GM23248 (cell line): ENCODE results near the gene CNTN1. TPM values are rescaled to one million over a fixed set of nuclear protein-coding genes. Genes with fewer than 3 reads are reported as not detected.

ENCODE experiments used
- DNase-seq: peaks from one replicate; pipeline ENCODE4 v3.0.0-alpha.2; 2015
- H2AFZ ChIP-seq: fragments of 200-600 bp; sonication (generic); 2 replicates; pipeline ENCODE4 v1.6.1; 2016; ENCODE audit warnings: antibody characterized with exemption
- H3F3A ChIP-seq: fragments of 200-600 bp; sonication (generic); 2 replicates; pipeline ENCODE4 v1.6.1; 2016; ENCODE audit warnings: mild to moderate bottlenecking, antibody characterized with exemption, mixed run types; ENCODE audit not compliant: insufficient read depth
- H3K27ac ChIP-seq: fragments of 200-600 bp; sonication (generic); 2 replicates; pipeline ENCODE4 v1.5.1; 2016; ENCODE audit warnings: mild to moderate bottlenecking
- H3K27me3 ChIP-seq: fragments of 200-600 bp; sonication (generic); replicated peaks from 2 replicates; pipeline ENCODE4 v1.6.1; 2016; ENCODE audit warnings: mild to moderate bottlenecking; ENCODE audit not compliant: insufficient read depth
- H3K36me3 ChIP-seq: fragments of 200-600 bp; sonication (generic); 2 replicates; pipeline ENCODE4 v1.6.1; 2016; ENCODE audit warnings: low read depth, mild to moderate bottlenecking
- H3K4me1 ChIP-seq: fragments of 200-600 bp; sonication (generic); 2 replicates; pipeline ENCODE4 v1.6.1; 2016; ENCODE audit warnings: mild to moderate bottlenecking; ENCODE audit not compliant: insufficient read depth
- H3K4me2 ChIP-seq: fragments of 200-600 bp; sonication (generic); one replicate; pipeline ENCODE4 v1.6.1; 2016; ENCODE audit warnings: mild to moderate bottlenecking; ENCODE audit not compliant: unreplicated experiment
- H3K4me3 ChIP-seq: fragments of 200-600 bp; sonication (generic); 2 replicates; pipeline ENCODE4 v1.5.1; 2016; ENCODE audit warnings: mild to moderate bottlenecking
- H3K79me2 ChIP-seq: fragments of 200-600 bp; sonication (generic); 2 replicates; pipeline ENCODE4 v1.6.1; 2016; ENCODE audit warnings: mild to moderate bottlenecking; ENCODE audit not compliant: insufficient read depth
- H3K9ac ChIP-seq: fragments of 200-600 bp; sonication (generic); 2 replicates; pipeline ENCODE4 v1.6.1; 2016; ENCODE audit warnings: mild to moderate bottlenecking
- H3K9me2 ChIP-seq: fragments of 200-600 bp; sonication (generic); 2 replicates; pipeline ENCODE4 v1.6.1; 2016; ENCODE audit warnings: mixed run types, mild to moderate bottlenecking, moderate library complexity; ENCODE audit not compliant: insufficient read depth
- H3K9me3 ChIP-seq: fragments of 200-600 bp; sonication (generic); one replicate; pipeline ENCODE4 v1.6.1; 2017; ENCODE audit warnings: low read depth
- H4K20me1 ChIP-seq: fragments of 200-600 bp; sonication (generic); 2 replicates; pipeline ENCODE4 v1.6.0; 2016; ENCODE audit not compliant: insufficient read depth
- EZH2 ChIP-seq: fragments of 200-600 bp; sonication (generic); IDR thresholded peaks from 2 replicates; pipeline ENCODE4 v1.6.1; 2018; ENCODE audit warnings: antibody characterized with exemption, mild to moderate bottlenecking; ENCODE audit not compliant: insufficient read depth, poor library complexity, severe bottlenecking
- EZH2phosphoT487 ChIP-seq: fragments of 200-600 bp; sonication (generic); IDR thresholded peaks from 2 replicates; pipeline ENCODE4 v1.6.1; 2018; ENCODE audit warnings: antibody characterized with exemption, moderate library complexity, mild to moderate bottlenecking, low read depth; ENCODE audit not compliant: insufficient read depth
- WGBS, 2 experiments: methylation state at CpG; one replicate each; pipeline ENCODE4 v1.1.6; 2015 to 2017; ENCODE audit warnings: low lambda C conversion rate in 2 of 2, low coverage in 1 of 2; ENCODE audit errors: missing lambda C conversion rate in 2 of 2; 5-methylcytosine and 5-hydroxymethylcytosine counted together
- in situ Hi-C: fragments of 300-500 bp; cut with MboI; formaldehyde crosslinking; loops from 2 replicates; pipeline ENCODE4 v1.15.0; 2020
- polyA plus RNA-seq: library from polyadenylated mRNA; unstranded; fragments of >200 nt; fragmentation: Nextera tagmentation; extraction: Ambion mirVana; gene quantifications from 2 replicates; pipeline ENCODE4 v1.2.1, GENCODE V29; 2016
- total RNA-seq: library from RNA; depleted of rRNA; stranded (reverse); fragments of >200 nt; shearing (Covaris generic); gene quantifications from 2 replicates; pipeline ENCODE4 v1.2.3, GENCODE V29; 2014

Gene CNTN1
- total and polyA plus RNA-seq, 2 experiments from 2014 or later, result 0.32 to 0.36 TPM

DNA sequence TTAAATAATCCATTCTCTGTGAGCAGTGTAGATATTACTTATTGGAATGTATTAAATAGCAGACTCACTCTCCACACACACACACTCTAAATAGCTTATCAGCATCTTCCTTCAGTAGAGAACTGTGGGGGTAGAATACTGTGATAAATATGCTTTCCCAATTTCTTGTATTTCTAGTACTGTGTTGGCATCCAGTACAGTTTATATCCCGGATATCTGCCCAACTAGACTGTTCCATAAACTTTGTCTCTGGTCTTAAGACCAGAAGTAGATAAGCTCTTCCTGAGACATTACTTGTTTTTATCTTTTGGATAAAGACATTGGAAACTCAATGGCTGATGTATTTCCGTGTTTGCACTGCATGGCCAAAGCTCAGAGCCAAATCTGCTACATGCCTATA is 359.7 kb downstream of the CNTN1 start:
- H3K27ac ChIP-seq, result no peak overlapping the region
- 45 to 50% methylated on average over 2 of the region's 2 CpGs for WGBS, 2 experiments

DNA sequence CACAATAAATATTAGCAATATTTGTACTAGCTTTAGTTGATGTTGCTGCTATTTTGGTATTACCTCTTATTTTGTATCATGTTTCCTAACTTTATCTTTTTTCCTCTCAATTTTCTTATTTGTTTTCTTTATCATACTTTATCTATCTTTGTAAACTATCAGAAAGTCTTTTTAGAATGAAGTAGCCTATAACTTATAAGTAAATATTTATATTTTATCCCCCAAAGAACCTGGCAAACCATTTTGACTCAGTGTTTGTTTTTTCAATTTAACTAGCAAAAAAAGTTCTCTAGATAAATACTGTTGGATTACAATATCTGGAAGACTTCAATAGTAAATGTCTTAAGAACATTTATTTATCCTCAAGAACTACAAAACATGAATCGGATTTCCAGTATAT is 360.2 kb downstream of the CNTN1 start:
- TF ChIP-seq EZH2 (no peak), EZH2phosphoT487 (no peak)
- no peaks in the 10 kb centered on the region for H3K79me2 ChIP-seq
- H3K4me1 ChIP-seq, result no peaks in the 10 kb centered on the region
- no peak overlapping the region for H3K4me3 ChIP-seq
- no peaks in the 10 kb centered on the region for H3F3A ChIP-seq
- WGBS, 2 experiments, result 72 to 86% methylated on average over 1 of the region's 1 CpG
- H3K36me3 ChIP-seq, result no peaks in the 10 kb centered on the region
- no peaks in the 10 kb centered on the region for H3K27me3 ChIP-seq
- H3K9me3 ChIP-seq, result no peaks in the 10 kb centered on the region
- H3K4me2 ChIP-seq, result no peak overlapping the region
- no peaks in the 10 kb centered on the region for H3K9me2 ChIP-seq
- H3K27ac ChIP-seq, result no peak overlapping the region
- no peak overlapping the region for H2AFZ ChIP-seq
- in situ Hi-C loops, result no loop called here
- DNase-seq, result no peak
- H3K9ac ChIP-seq, result no peak overlapping the region
- H4K20me1 ChIP-seq, result no peaks in the 10 kb centered on the region

More for the DNA sequence above, 359.7 kb downstream of the CNTN1 start:
- Histone ChIP-seq H3K9me2 (no peaks in the 10 kb centered on the region), H3K4me3 (no peak overlapping the region), H3F3A (no peaks in the 10 kb centered on the region), H3K36me3 (no peaks in the 10 kb centered on the region), H3K79me2 (no peaks in the 10 kb centered on the region), H3K9ac (no peak overlapping the region), H3K4me1 (no peaks in the 10 kb centered on the region), H3K27me3 (no peaks in the 10 kb centered on the region), H3K4me2 (no peak overlapping the region), H3K9me3 (no peaks in the 10 kb centered on the region), H4K20me1 (no peaks in the 10 kb centered on the region), H2AFZ (no peak overlapping the region)
- no peak for DNase-seq
- TF ChIP-seq EZH2 (no peak), EZH2phosphoT487 (no peak)
- in situ Hi-C loops, result no loop called here

GRCh38 chr12:41053046-41053445 is 360.8 kb downstream of the CNTN1 start:
- in situ Hi-C loops, result no loop called here
- Histone ChIP-seq H3K9ac (no peak overlapping the region), H3K4me3 (no peak overlapping the region), H3K27me3 (no peaks in the 10 kb centered on the region), H3K9me3 (no peaks in the 10 kb centered on the region), H3F3A (no peaks in the 10 kb centered on the region), H4K20me1 (no peaks in the 10 kb centered on the region), H3K79me2 (no peaks in the 10 kb centered on the region), H3K36me3 (no peaks in the 10 kb centered on the region), H3K27ac (no peak overlapping the region), H3K4me2 (no peak overlapping the region), H3K9me2 (no peaks in the 10 kb centered on the region), H3K4me1 (no peaks in the 10 kb centered on the region), H2AFZ (no peak overlapping the region)
- 59 to 70% methylated on average over 1 of the region's 1 CpG for WGBS, 2 experiments
- no peak for TF ChIP-seq EZH2phosphoT487
- TF ChIP-seq EZH2, result no peak
- no peak for DNase-seq

DNA sequence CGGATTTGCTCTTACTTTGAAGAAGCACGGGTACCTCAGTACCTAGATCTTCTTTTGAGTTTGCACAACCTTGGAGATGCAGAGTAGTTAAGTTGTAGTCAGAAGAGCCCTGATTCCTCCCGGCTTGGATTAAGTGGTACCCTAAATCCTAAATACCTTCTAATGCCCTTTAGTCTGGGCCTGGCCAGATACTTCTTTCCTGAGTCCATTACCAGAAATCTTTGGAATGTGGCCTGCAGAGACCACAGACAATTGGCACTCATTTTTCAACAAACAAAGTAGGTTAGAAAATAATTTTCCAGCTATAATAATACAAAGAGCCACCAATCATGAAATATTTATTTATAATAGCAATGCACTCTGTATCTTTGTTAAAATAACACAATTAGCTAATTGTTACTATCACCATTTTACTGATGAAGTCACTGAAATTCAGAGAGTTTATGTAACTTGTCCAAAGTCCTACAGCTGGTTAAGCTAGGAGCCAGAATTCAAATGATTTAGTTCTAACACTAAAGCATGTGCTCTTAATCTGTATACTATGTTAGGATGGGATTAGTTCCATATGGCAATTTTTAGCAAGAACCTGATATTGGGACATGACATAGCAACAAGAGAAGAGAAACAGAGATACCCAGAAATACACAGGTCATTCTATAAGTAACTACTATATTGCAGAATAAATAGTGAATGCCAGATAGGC is 363.8 kb downstream of the CNTN1 start:
- no peaks in the 10 kb centered on the region for H3F3A ChIP-seq
- peak overlapping the region; percentile 28 for H3K4me2 ChIP-seq
- H3K9me3 ChIP-seq, result no peaks in the 10 kb centered on the region
- 50 to 57% methylated on average over 3 of the region's 3 CpGs for whole genome bisulfite sequencing, 2 experiments
- no peaks in the 10 kb centered on the region for H3K4me1 ChIP-seq
- H3K36me3 ChIP-seq, result no peaks in the 10 kb centered on the region
- no peaks in the 10 kb centered on the region for H3K79me2 ChIP-seq
- H3K9ac ChIP-seq, result no peak overlapping the region
- no peak overlapping the region for H3K4me3 ChIP-seq
- no peak overlapping the region for H3K27ac ChIP-seq
- no peaks in the 10 kb centered on the region for H4K20me1 ChIP-seq
- TF ChIP-seq EZH2, result no peak
- no peak for TF ChIP-seq EZH2phosphoT487
- DNase-seq, result peak; percentile 10
- in situ Hi-C loops, result no loop called here
- H3K9me2 ChIP-seq, result no peaks in the 10 kb centered on the region
- no peak overlapping the region for H2AFZ ChIP-seq
- H3K27me3 ChIP-seq, result no peaks in the 10 kb centered on the region

GRCh38 chr12:41058266-41058665 is 366.0 kb downstream of the CNTN1 start:
- DNase-seq, result no peak
- no peaks in the 10 kb centered on the region for H4K20me1 ChIP-seq
- H2AFZ ChIP-seq, result no peak overlapping the region
- H3K4me3 ChIP-seq, result no peak overlapping the region
- in situ Hi-C loops, result no loop called here
- H3K9me2 ChIP-seq, result no peaks in the 10 kb centered on the region
- H3K4me1 ChIP-seq, result no peaks in the 10 kb centered on the region
- no peaks in the 10 kb centered on the region for H3K9me3 ChIP-seq
- TF ChIP-seq EZH2, result no peak
- no peak for TF ChIP-seq EZH2phosphoT487
- H3K36me3 ChIP-seq, result no peaks in the 10 kb centered on the region
- H3K27me3 ChIP-seq, result no peaks in the 10 kb centered on the region
- no peak overlapping the region for H3K27ac ChIP-seq
- H3K4me2 ChIP-seq, result no peak overlapping the region
- H3F3A ChIP-seq, result no peaks in the 10 kb centered on the region
- no peak overlapping the region for H3K9ac ChIP-seq
- no peaks in the 10 kb centered on the region for H3K79me2 ChIP-seq
